Thyroid gland (tissue), 4 donors: Measurements from ENCODE around the gene CTNNA3. TPM values are rescaled to one million over a fixed set of nuclear protein-coding genes. Genes with fewer than 3 reads are reported as not detected.

ENCODE experiments used
- DNase-seq, 2 donors: peaks; one replicate each; pipeline ENCODE4 v3.0.0-alpha.2; 2019
- H3K27ac ChIP-seq, 3 donors: fragments of 200-600 bp; sonication (generic); 1 replicate in 2 of 3; 2 replicates in 1 of 3; pipeline ENCODE4 v1.5.1; 2016 to 2019; ENCODE audit warnings: mild to moderate bottlenecking in 1 of 3, moderate library complexity in 1 of 3
- H3K27me3 ChIP-seq: fragments of 200-600 bp; sonication (generic); one replicate; pipeline ENCODE4 v1.5.1; 2019
- H3K36me3 ChIP-seq, 2 donors: fragments of 200-600 bp; sonication (generic); one replicate each; pipeline ENCODE4 v1.5.1; 2016 to 2019
- H3K4me1 ChIP-seq, 2 donors: fragments of 200-600 bp; sonication (generic); one replicate each; pipeline ENCODE4 v1.5.1; 2017 to 2019
- H3K4me3 ChIP-seq, 3 donors: fragments of 200-600 bp; sonication (generic); replicated peaks in 1 of 3; 1 replicate in 2 of 3; 2 replicates in 1 of 3; pipeline ENCODE4 v1.5.1; 2016; ENCODE audit warnings: mild to moderate bottlenecking in 1 of 3
- H3K9me3 ChIP-seq: fragments of 200-600 bp; sonication (generic); one replicate; pipeline ENCODE4 v1.5.1; 2017
- CTCF ChIP-seq, 6 experiments: fragments of 200-600 bp in 3 of 6; fragments of 450-650 bp in 3 of 6; sonication (generic) in 3 of 6; IDR thresholded peaks; one replicate each; pipeline ENCODE4 v1.5.1; 2016 to 2019; ENCODE audit warnings: antibody characterized with exemption in 6 of 6, mild to moderate bottlenecking in 2 of 6, inconsistent platforms in 1 of 6, moderate library complexity in 1 of 6
- POLR2A ChIP-seq, 2 donors: fragments of 450-650 bp; IDR thresholded peaks; one replicate each; pipeline ENCODE4 v1.6.1; 2017; ENCODE audit warnings: antibody characterized with exemption in 2 of 2, mild to moderate bottlenecking in 2 of 2, moderate library complexity in 1 of 2
- WGBS, 2 donors: methylation state at CpG; one replicate each; pipeline ENCODE4 v1.1.5; 2017; 5-methylcytosine and 5-hydroxymethylcytosine counted together
- intact Hi-C: fragments of 100-400 bp; cut with DNase I; formaldehyde crosslinking; loops from one replicate; pipeline ENCODE4 v1.15.1; 2023
- total RNA-seq, 4 donors: library from RNA; depleted of rRNA; stranded (reverse); fragments of >200 nt; gene quantifications; one replicate each; pipeline ENCODE4 v1.2.3, GENCODE V29; 2016

CTNNA3 gene
- total RNA-seq, 4 donors from 2014 or later: 0.11 to 0.79 (median 0.13) TPM; not detected in 1

DNA sequence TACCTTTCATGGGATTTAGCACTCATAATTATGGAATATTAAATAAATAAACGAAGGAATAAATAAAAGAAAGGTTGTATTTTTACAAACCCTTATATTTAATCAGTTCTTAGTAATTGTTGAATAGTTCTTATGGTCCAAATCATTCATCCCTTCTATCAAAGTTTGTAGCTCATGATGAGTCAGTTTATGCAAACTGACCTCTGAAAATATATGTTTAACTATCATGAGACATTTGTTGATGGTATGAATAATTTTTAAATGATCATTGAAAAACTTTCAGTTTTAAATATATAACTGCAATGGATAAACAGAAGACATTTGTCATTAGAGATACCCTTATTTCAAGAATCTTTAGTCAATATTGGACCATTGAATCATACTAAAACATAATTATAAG, 1181.3 kb downstream of the CTNNA3 start:
- DNase-seq: no peak
- WGBS, 2 donors: 55% methylated on average over 1 of the region's 1 CpG
- no peak for TF ChIP-seq POLR2A (IDR thresholded peaks at IDR 0.05)
- TF ChIP-seq CTCF (IDR thresholded peaks at IDR 0.05): no peak
- H3K27me3 ChIP-seq: no peaks in the 10 kb centered on the region
- no peaks in the 10 kb centered on the region for H3K4me1 ChIP-seq
- H3K36me3 ChIP-seq: no peaks in the 10 kb centered on the region
- intact Hi-C loops: no loop called here
- H3K27ac ChIP-seq: no peak overlapping the region
- no peaks in the 10 kb centered on the region for H3K9me3 ChIP-seq
- no peak overlapping the region for H3K4me3 ChIP-seq

DNA sequence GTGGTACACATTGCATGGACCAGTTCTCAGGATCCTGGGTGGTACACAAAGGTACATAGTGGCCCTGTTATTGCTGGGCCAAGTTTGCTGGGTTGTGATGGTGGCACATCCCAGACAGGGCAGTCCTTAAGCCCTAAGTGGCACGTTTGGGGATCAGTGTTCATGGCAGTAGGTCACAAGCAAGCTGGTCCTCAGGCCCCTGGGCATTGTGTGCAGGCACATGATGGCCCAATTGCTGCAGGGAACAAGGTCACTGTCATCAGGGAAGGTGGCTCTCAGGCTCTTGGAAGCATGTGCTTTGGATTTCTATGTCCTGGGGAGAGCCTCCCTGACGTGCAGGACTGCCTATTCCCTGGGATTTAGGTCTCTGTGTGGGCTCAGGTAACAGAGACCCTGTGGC, 1182.5 kb downstream of the CTNNA3 start:
- Histone ChIP-seq H3K4me3 (no peak overlapping the region), H3K27ac (no peak overlapping the region), H3K4me1 (no peaks in the 10 kb centered on the region), H3K27me3 (no peaks in the 10 kb centered on the region), H3K9me3 (no peaks in the 10 kb centered on the region), H3K36me3 (no peaks in the 10 kb centered on the region)
- intact Hi-C loops: no loop called here
- DNase-seq: no peak
- 47 to 91% methylated on average over 1 to 2 of the region's 2 CpGs for WGBS, 2 donors
- TF ChIP-seq CTCF (IDR thresholded peaks at IDR 0.05) (no peak), POLR2A (IDR thresholded peaks at IDR 0.05) (no peak)

DNA sequence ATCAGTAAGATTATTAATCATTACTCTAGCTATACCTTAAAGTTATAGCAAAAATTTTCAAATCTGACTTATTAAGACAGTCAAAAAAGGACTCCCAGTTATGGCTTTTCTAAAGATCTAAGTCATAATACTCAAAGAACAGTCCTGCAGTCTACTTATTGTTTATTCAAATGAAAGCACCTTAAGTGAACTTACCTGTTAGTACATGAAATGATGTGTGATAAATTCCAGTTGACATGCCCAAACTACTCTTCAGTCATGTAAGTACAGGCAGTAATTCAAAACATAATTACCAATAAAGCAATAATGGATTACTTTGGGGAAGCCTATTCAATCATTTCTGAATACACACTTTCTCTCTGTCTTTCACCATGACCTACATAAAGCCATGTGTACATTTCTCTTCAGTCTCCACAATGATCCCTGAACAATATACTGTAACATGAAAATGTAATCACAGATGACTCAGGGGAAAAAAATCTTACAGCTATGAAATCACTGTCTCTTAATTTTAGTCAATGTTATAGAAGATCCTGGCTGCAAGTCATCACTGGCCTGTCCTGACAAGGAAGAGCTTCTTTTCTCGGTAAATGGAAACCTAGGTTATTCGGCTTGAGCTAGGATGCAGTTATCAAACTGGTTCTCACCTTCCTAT, 1190.9 kb downstream of the CTNNA3 start:
- TF ChIP-seq POLR2A (IDR thresholded peaks at IDR 0.05) (no peak), CTCF (IDR thresholded peaks at IDR 0.05) (no peak)
- 95 to 97% methylated on average over 2 of the region's 2 CpGs for WGBS, 2 donors
- intact Hi-C loops: no loop called here
- no peak overlapping the region for H3K4me3 ChIP-seq
- no peaks in the 10 kb centered on the region for H3K36me3 ChIP-seq
- no peaks in the 10 kb centered on the region for H3K9me3 ChIP-seq
- H3K27ac ChIP-seq: no peak overlapping the region
- no peaks in the 10 kb centered on the region for H3K27me3 ChIP-seq
- H3K4me1 ChIP-seq: no peaks in the 10 kb centered on the region
- DNase-seq: no peak

GRCh38 chr10:66501356-66501755, 1194.6 kb downstream of the CTNNA3 start:
- H3K27me3 ChIP-seq: no peaks in the 10 kb centered on the region
- H3K36me3 ChIP-seq: no peaks in the 10 kb centered on the region
- DNase-seq: no peak
- 91% methylated on average over 2 of the region's 2 CpGs for WGBS, 2 donors
- H3K4me1 ChIP-seq: no peaks in the 10 kb centered on the region
- intact Hi-C loops: no loop called here
- H3K27ac ChIP-seq: no peak overlapping the region
- H3K4me3 ChIP-seq: no peak overlapping the region
- TF ChIP-seq CTCF (IDR thresholded peaks at IDR 0.05) (no peak), POLR2A (IDR thresholded peaks at IDR 0.05) (no peak)
- H3K9me3 ChIP-seq: no peaks in the 10 kb centered on the region

DNA sequence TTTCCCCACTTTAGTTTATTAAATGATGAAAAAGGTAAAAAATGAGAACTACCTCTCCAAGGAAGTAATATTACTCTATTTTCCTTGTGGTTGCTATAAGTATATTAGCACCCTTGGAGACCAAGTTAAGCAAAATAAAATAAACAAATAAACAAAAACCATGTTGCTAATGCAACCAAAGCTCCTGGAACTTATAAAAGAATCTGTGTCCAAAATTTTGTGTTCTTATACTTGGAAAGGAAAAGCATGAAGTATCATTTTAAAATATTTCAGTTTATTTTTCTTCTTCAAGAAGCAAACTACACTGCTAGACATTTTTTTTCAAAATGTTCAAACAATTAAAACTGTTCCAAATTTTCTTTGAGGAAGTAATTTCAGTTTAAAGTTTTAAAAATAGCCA, 1212.0 kb downstream of the CTNNA3 start:
- no peak overlapping the region for H3K27ac ChIP-seq
- no peak for TF ChIP-seq CTCF (IDR thresholded peaks at IDR 0.05)
- no peak for TF ChIP-seq POLR2A (IDR thresholded peaks at IDR 0.05)
- no peaks in the 10 kb centered on the region for H3K4me1 ChIP-seq
- intact Hi-C loops: no loop called here
- H3K27me3 ChIP-seq: no peaks in the 10 kb centered on the region
- DNase-seq: no peak
- H3K4me3 ChIP-seq: no peak overlapping the region
- no peaks in the 10 kb centered on the region for H3K36me3 ChIP-seq
- peaks cover 4% of the 10 kb centered on the region for H3K9me3 ChIP-seq
